ENCODE results near the gene MYO16.

GRCh38 chr13:108878732-108879131 is 249.3 kb downstream of the MYO16 start:
- TF ChIP-seq POLR2A (IDR thresholded peaks at IDR 0.05) = no peak
- TF ChIP-seq CTCF (IDR thresholded peaks at IDR 0.05) = no peak
